ENCODE results near the gene CD36. TPM values are rescaled to one million over a fixed set of nuclear protein-coding genes. Genes with fewer than 3 reads are reported as not detected.

Gene CD36
- total RNA-seq, 1 experiment from 2014 or later = 1.4 TPM

DNA sequence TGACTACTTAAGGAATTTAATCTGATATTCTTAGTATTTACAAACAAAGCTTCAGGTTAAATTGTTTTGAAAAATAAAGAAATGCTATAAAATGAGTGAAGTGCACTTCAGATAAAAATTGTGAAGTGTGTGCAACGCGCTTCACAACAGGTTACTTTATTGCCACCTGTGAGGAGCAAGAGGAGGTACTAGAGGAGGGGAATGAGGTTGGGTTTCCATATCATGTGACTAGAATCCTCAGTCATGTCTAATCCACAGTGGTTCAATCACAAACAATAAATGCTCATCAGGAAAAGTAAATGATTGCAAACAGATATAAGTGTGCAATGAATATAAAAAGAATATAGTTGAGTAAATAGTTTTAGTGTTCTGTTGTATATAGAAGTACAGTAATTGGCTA, 34.5 kb upstream of the CD36 start:
- Mint-ChIP-seq H3K27me3 (ENCODE audit: low read depth) (no peaks in the 10 kb centered on the region), H3K4me3 (no peak overlapping the region), H3K36me3 (no peaks in the 10 kb centered on the region), H3K27ac (no peak overlapping the region), H3K9me3 (no peaks in the 10 kb centered on the region), H3K4me1 (no peaks in the 10 kb centered on the region)
- ChIA-PET CTCF (no interaction called here), POLR2A (no interaction called here)
- no peak for DNase-seq (ENCODE audit: low spot score)
- TF ChIP-seq HMGA2 (CRISPR knock-in tag; IDR thresholded peaks at IDR 0.05) = no peak
- no peak for TF ChIP-seq ZMAT4 (CRISPR knock-in tag; IDR thresholded peaks at IDR 0.05)
- TF ChIP-seq, protein P1, sequence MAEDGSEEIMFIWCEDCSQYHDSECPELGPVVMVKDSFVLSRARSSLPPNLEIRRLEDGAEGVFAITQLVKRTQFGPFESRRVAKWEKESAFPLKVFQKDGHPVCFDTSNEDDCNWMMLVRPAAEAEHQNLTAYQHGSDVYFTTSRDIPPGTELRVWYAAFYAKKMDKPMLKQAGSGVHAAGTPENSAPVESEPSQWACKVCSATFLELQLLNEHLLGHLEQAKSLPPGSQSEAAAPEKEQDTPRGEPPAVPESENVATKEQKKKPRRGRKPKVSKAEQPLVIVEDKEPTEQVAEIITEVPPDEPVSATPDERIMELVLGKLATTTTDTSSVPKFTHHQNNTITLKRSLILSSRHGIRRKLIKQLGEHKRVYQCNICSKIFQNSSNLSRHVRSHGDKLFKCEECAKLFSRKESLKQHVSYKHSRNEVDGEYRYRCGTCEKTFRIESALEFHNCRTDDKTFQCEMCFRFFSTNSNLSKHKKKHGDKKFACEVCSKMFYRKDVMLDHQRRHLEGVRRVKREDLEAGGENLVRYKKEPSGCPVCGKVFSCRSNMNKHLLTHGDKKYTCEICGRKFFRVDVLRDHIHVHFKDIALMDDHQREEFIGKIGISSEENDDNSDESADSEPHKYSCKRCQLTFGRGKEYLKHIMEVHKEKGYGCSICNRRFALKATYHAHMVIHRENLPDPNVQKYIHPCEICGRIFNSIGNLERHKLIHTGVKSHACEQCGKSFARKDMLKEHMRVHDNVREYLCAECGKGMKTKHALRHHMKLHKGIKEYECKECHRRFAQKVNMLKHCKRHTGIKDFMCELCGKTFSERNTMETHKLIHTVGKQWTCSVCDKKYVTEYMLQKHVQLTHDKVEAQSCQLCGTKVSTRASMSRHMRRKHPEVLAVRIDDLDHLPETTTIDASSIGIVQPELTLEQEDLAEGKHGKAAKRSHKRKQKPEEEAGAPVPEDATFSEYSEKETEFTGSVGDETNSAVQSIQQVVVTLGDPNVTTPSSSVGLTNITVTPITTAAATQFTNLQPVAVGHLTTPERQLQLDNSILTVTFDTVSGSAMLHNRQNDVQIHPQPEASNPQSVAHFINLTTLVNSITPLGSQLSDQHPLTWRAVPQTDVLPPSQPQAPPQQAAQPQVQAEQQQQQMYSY (CRISPR knock-in tag; IDR thresholded peaks at IDR 0.05) = no peak
- TF ChIP-seq ATF1 (CRISPR knock-in tag; IDR thresholded peaks at IDR 0.05) = no peak
- TF ChIP-seq EMX1 (CRISPR knock-in tag; IDR thresholded peaks at IDR 0.05) = no peak
- no peak for TF ChIP-seq KAT7 (CRISPR knock-in tag; IDR thresholded peaks at IDR 0.05; ENCODE audit: borderline replicate concordance)
- no peak for ATAC-seq

DNA sequence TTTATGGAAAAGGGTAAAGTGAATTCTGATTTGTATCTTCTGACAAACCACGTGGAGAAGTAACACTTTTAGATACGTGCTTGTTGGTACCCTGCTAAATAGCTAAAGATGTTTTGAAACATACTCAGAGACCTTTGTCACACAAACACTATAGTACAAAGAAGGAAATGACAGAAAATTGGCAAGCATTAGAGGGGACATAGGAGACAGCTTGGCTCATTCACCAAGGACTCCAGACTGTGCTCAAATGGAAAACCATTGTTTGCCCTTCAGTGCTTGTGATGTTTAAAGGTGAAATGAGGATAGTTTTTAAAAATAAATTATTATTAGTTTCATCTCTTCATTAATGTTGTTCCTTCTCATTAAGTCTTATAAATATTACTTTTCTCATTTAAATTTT, 34.0 kb upstream of the CD36 start:
- CTCF ChIA-PET = no interaction called here
- DNase-seq (ENCODE audit: low spot score) (no peak), ATAC-seq (no peak)
- no peak overlapping the region for H3K27ac Mint-ChIP-seq
- POLR2A ChIA-PET = no interaction called here
- H3K4me1 Mint-ChIP-seq = 0 out of 2 replicates have a peak, but pooled peaks cover 1% of the 10 kb centered on the region
- H3K36me3 Mint-ChIP-seq = no peaks in the 10 kb centered on the region
- TF ChIP-seq, protein P2, sequence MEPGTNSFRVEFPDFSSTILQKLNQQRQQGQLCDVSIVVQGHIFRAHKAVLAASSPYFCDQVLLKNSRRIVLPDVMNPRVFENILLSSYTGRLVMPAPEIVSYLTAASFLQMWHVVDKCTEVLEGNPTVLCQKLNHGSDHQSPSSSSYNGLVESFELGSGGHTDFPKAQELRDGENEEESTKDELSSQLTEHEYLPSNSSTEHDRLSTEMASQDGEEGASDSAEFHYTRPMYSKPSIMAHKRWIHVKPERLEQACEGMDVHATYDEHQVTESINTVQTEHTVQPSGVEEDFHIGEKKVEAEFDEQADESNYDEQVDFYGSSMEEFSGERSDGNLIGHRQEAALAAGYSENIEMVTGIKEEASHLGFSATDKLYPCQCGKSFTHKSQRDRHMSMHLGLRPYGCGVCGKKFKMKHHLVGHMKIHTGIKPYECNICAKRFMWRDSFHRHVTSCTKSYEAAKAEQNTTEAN (CRISPR knock-in tag; IDR thresholded peaks at IDR 0.05) = no peak
- no peak for TF ChIP-seq ZMAT4 (CRISPR knock-in tag; IDR thresholded peaks at IDR 0.05)
- H3K27me3 Mint-ChIP-seq (ENCODE audit: low read depth) = no peaks in the 10 kb centered on the region
- H3K9me3 Mint-ChIP-seq = no peaks in the 10 kb centered on the region
- H3K4me3 Mint-ChIP-seq = no peak overlapping the region

DNA sequence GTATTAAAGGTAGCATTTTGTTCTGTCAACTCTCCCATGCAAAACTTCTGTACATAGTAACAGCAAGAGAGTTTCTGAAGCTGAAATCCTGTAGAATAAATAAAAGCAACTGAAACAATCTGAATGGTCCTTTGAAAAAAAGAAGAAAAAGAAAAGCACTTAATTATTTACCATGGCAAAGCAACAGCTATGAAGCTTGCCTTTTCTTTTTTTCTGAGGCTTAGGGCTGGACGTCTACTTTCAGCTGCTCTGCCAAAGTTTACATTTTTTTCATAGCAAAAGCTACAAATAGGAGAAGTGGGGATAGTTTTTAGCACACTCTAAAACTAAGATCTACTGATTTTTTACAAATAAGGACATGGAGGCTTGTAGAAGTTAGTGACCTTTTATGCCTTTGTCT, 31.3 kb upstream of the CD36 start:
- no peaks in the 10 kb centered on the region for H3K27me3 Mint-ChIP-seq (ENCODE audit: low read depth)
- ATAC-seq (no peak), DNase-seq (ENCODE audit: low spot score) (no peak)
- H3K4me3 Mint-ChIP-seq = no peak overlapping the region
- no peaks in the 10 kb centered on the region for H3K36me3 Mint-ChIP-seq
- ChIA-PET CTCF (no interaction called here), POLR2A (no interaction called here)
- peaks cover 6% of the 10 kb centered on the region; the same call in 1 of the 2 replicates for H3K4me1 Mint-ChIP-seq
- no peaks in the 10 kb centered on the region for H3K9me3 Mint-ChIP-seq
- no peak overlapping the region for H3K27ac Mint-ChIP-seq
- TF ChIP-seq, protein P3, sequence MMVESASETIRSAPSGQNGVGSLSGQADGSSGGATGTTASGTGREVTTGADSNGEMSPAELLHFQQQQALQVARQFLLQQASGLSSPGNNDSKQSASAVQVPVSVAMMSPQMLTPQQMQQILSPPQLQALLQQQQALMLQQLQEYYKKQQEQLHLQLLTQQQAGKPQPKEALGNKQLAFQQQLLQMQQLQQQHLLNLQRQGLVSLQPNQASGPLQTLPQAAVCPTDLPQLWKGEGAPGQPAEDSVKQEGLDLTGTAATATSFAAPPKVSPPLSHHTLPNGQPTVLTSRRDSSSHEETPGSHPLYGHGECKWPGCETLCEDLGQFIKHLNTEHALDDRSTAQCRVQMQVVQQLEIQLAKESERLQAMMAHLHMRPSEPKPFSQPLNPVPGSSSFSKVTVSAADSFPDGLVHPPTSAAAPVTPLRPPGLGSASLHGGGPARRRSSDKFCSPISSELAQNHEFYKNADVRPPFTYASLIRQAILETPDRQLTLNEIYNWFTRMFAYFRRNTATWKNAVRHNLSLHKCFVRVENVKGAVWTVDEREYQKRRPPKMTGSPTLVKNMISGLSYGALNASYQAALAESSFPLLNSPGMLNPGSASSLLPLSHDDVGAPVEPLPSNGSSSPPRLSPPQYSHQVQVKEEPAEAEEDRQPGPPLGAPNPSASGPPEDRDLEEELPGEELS (CRISPR knock-in tag; IDR thresholded peaks at IDR 0.05) = no peak
- TF ChIP-seq EMX1 (CRISPR knock-in tag; IDR thresholded peaks at IDR 0.05) = no peak
- no peak for TF ChIP-seq ESRRA (CRISPR knock-in tag; IDR thresholded peaks at IDR 0.05; ENCODE audit: borderline replicate concordance)
- TF ChIP-seq ARID4B (CRISPR knock-in tag; IDR thresholded peaks at IDR 0.05; ENCODE audit: borderline replicate concordance) = no peak
- TF ChIP-seq ZNF416 (CRISPR knock-in tag; IDR thresholded peaks at IDR 0.05) = no peak
- no peak for TF ChIP-seq SOX15 (CRISPR knock-in tag; IDR thresholded peaks at IDR 0.05)
- TF ChIP-seq, protein P1 (CRISPR knock-in tag; IDR thresholded peaks at IDR 0.05) = no peak
- TF ChIP-seq ZSCAN18 (CRISPR knock-in tag; IDR thresholded peaks at IDR 0.05) = no peak

Measured in WTC11 (cell line).